Tibial nerve (tissue), 4 donors: ENCODE measurements around the gene S100A11.

Source experiments
- EP300 ChIP-seq, 2 donors: sonication (generic); formaldehyde crosslinking; IDR thresholded peaks; one replicate each; pipeline ENCODE4 v1.6.1; 2017; ENCODE audit warnings: antibody characterized with exemption in 2 of 2, mild to moderate bottlenecking in 1 of 2
- POLR2A ChIP-seq, 2 donors: fragments of 450-650 bp; IDR thresholded peaks; one replicate each; pipeline ENCODE4 v1.6.1; 2017; ENCODE audit warnings: antibody characterized with exemption in 2 of 2, mild to moderate bottlenecking in 2 of 2, moderate library complexity in 2 of 2
- TF ChIP-seq, protein P1 (sequence below), 5 experiments: fragments of 200-600 bp in 3 of 5; fragments of 450-650 bp in 2 of 5; sonication (generic) in 3 of 5; IDR thresholded peaks; one replicate each; pipeline ENCODE4 v1.5.1; 2016 to 2019; ENCODE audit warnings: antibody characterized with exemption in 5 of 5, mild to moderate bottlenecking in 3 of 5, moderate library complexity in 2 of 5

DNA sequence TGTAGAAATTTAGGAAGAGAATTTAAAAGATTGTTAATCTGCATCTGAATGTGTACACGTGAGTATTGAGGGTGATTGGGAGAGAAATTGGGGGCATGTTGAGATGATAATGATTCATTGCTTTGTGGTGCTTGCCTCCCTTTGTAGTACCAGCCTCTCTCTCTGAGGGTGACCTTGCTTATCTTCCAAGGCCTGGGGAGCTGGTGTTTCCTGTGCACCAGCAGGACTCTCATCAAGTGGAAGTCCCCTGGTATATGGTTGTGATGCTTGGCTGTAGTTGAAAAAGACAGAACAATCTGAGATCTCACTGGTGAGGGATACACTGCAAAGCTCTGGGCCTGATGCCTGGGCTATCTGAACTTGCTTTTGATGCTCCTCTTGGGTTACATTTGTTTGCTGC is 48.0 kb upstream of the S100A11 start:
- no peak for TF ChIP-seq POLR2A (IDR thresholded peaks at IDR 0.05)
- TF ChIP-seq EP300 (IDR thresholded peaks at IDR 0.05): no peak
- TF ChIP-seq, protein P1, sequence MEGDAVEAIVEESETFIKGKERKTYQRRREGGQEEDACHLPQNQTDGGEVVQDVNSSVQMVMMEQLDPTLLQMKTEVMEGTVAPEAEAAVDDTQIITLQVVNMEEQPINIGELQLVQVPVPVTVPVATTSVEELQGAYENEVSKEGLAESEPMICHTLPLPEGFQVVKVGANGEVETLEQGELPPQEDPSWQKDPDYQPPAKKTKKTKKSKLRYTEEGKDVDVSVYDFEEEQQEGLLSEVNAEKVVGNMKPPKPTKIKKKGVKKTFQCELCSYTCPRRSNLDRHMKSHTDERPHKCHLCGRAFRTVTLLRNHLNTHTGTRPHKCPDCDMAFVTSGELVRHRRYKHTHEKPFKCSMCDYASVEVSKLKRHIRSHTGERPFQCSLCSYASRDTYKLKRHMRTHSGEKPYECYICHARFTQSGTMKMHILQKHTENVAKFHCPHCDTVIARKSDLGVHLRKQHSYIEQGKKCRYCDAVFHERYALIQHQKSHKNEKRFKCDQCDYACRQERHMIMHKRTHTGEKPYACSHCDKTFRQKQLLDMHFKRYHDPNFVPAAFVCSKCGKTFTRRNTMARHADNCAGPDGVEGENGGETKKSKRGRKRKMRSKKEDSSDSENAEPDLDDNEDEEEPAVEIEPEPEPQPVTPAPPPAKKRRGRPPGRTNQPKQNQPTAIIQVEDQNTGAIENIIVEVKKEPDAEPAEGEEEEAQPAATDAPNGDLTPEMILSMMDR (IDR thresholded peaks at IDR 0.05): no peak
